ENCODE data around the gene TNFRSF8.

The TNFRSF8 gene

GRCh38 chr1:12142891-12143630, 80.0 kb downstream of the TNFRSF8 start:
- DNase-seq (ENCODE audit: low spot score): no peak

GRCh38 chr1:12143631-12144155, 80.6 kb downstream of the TNFRSF8 start:
- no peak for DNase-seq (ENCODE audit: low spot score)

- no peak for DNase-seq (ENCODE audit: low spot score)
Measured at GRCh38 chr1:12144236-12144635, 81.1 kb downstream of the TNFRSF8 start.

GRCh38 chr1:12144969-12145368, 81.9 kb downstream of the TNFRSF8 start:
- DNase-seq (ENCODE audit: low spot score): no peak

GRCh38 chr1:12145616-12146342, 82.7 kb downstream of the TNFRSF8 start:
- no peak for DNase-seq (ENCODE audit: low spot score)

- DNase-seq (ENCODE audit: low spot score): no peak
Measured at GRCh38 chr1:12146343-12147112, 83.4 kb downstream of the TNFRSF8 start.

- no peak for DNase-seq (ENCODE audit: low spot score)
Measured at GRCh38 chr1:12147201-12147701, 84.1 kb downstream of the TNFRSF8 start.

- no peak for DNase-seq (ENCODE audit: low spot score)
Measured at GRCh38 chr1:12148160-12148957, 85.3 kb downstream of the TNFRSF8 start.

GRCh38 chr1:12148958-12149790, 86.1 kb downstream of the TNFRSF8 start:
- no peak for DNase-seq (ENCODE audit: low spot score)

GRCh38 chr1:12149791-12150175, 86.7 kb downstream of the TNFRSF8 start:
- no peak for DNase-seq (ENCODE audit: low spot score)

GRCh38 chr1:12150456-12151200, 87.5 kb downstream of the TNFRSF8 start:
- no peak for DNase-seq (ENCODE audit: low spot score)

- no peak for DNase-seq (ENCODE audit: low spot score)
Measured at GRCh38 chr1:12151465-12151864, 88.4 kb downstream of the TNFRSF8 start.

GRCh38 chr1:12152113-12152891, 89.2 kb downstream of the TNFRSF8 start:
- no peak for DNase-seq (ENCODE audit: low spot score)

- DNase-seq (ENCODE audit: low spot score): no peak
Measured at GRCh38 chr1:12153181-12153785, 90.2 kb downstream of the TNFRSF8 start.

GRCh38 chr1:12155328-12155727, 92.2 kb downstream of the TNFRSF8 start:
- no peak for DNase-seq (ENCODE audit: low spot score)

GRCh38 chr1:12157366-12158231, 94.5 kb downstream of the TNFRSF8 start:
- no peak for DNase-seq (ENCODE audit: low spot score)

- no peak for DNase-seq (ENCODE audit: low spot score)
Measured at GRCh38 chr1:12158357-12159092, 95.4 kb downstream of the TNFRSF8 start.

All from hematopoietic multipotent progenitor cell treated with erythropoietin and hydrocortisone succinate and interleukin-3 and kit ligand, for 15 days (in vitro differentiated cells).